ENCODE measurements around the gene GYS1.

GRCh38 chr19:48994035-48994386 lies 902 bp upstream of the GYS1 start:
- TF ChIP-seq CTCF (IDR thresholded peaks at IDR 0.05 in 4 of 5, conservative IDR thresholded peaks at IDR 0.05 in 1 of 5) (no peak), POLR2A (IDR thresholded peaks at IDR 0.05) (no peak)

Measured in gastrocnemius medialis (tissue), 4 donors.